GM21515 (cell line): ENCODE measurements around the gene CABP4.

Experiments used
- ATAC-seq: cut with Tn5 transposase; IDR thresholded peaks from one replicate; pipeline ENCODE4 v1.9.1; 2021; ENCODE audit not compliant: unreplicated experiment

Gene CABP4

GRCh38 chr11:67507242-67507863 is 52.2 kb downstream of the CABP4 start:
- no peak for ATAC-seq

GRCh38 chr11:67507864-67508485 is 52.8 kb downstream of the CABP4 start, which contains the start of gene CDK2AP2:
Gene CDK2AP2 (minus strand): TSS chr11:67508162. CDS start chr11:67508082, 80 bp downstream.
- peak; percentile 76 for ATAC-seq

GRCh38 chr11:67508486-67509121 is 53.5 kb downstream of the CABP4 start:
- ATAC-seq: peak; percentile 32

GRCh38 chr11:67510023-67510345 is 54.8 kb downstream of the CABP4 start:
- no peak for ATAC-seq
